ENCODE results near the gene PLIN5. TPM values are rescaled to one million over a fixed set of nuclear protein-coding genes. Genes with fewer than 3 reads are reported as not detected.

The PLIN5 gene
- total RNA-seq, 2 experiments from 2014 or later: not detected

- Mint-ChIP-seq H3K36me3 (ENCODE audit: low read depth) (no peaks in the 10 kb centered on the region), H3K9me3 (no peaks in the 10 kb centered on the region), H3K4me3 (no peak overlapping the region), H3K27ac (no peak overlapping the region), H3K27me3 (no peaks in the 10 kb centered on the region), H3K4me1 (no peaks in the 10 kb centered on the region)
- peak; percentile 22 for DNase-seq
- CTCF ChIA-PET: interaction anchor here (0.6 to 2.5 kb wide), 4 partner anchors 9 to 557 kb away, joined by 3 to 6 read pairs (median 4); partner anchors contain the start of gene FEM1A
- POLR2A ChIA-PET: no interaction called here
Measured at GRCh38 chr19:4557971-4558941, 23.2 kb upstream of the PLIN5 start.

GRCh38 chr19:4557144-4557970 lies 22.3 kb upstream of the PLIN5 start:
- Mint-ChIP-seq H3K9me3 (no peaks in the 10 kb centered on the region), H3K4me1 (no peaks in the 10 kb centered on the region), H3K4me3 (no peak overlapping the region), H3K36me3 (ENCODE audit: low read depth) (no peaks in the 10 kb centered on the region), H3K27ac (no peak overlapping the region), H3K27me3 (no peaks in the 10 kb centered on the region)
- ChIA-PET CTCF (interaction anchor here (2.5 kb wide), 1 partner anchor 10 kb away, joined by 6 read pairs; no protein-coding TSS in a partner anchor), POLR2A (no interaction called here)
- peak; percentile 22 for DNase-seq

GRCh38 chr19:4556597-4557127 lies 21.6 kb upstream of the PLIN5 start:
- Mint-ChIP-seq H3K36me3 (ENCODE audit: low read depth) (no peaks in the 10 kb centered on the region), H3K4me3 (no peak overlapping the region), H3K27ac (no peak overlapping the region), H3K27me3 (no peaks in the 10 kb centered on the region), H3K4me1 (no peaks in the 10 kb centered on the region), H3K9me3 (no peaks in the 10 kb centered on the region)
- DNase-seq: peak; percentile 14
- CTCF ChIA-PET: interaction anchor here (1.4 to 2.5 kb wide), 2 partner anchors 11 to 21 kb away, joined by 3 to 6 read pairs; no protein-coding TSS in a partner anchor
- POLR2A ChIA-PET: no interaction called here

GRCh38 chr19:4555657-4556561 lies 20.9 kb upstream of the PLIN5 start:
- Mint-ChIP-seq H3K4me1 (no peaks in the 10 kb centered on the region), H3K27ac (no peak overlapping the region), H3K36me3 (ENCODE audit: low read depth) (no peaks in the 10 kb centered on the region), H3K9me3 (no peaks in the 10 kb centered on the region), H3K4me3 (no peak overlapping the region), H3K27me3 (no peaks in the 10 kb centered on the region)
- ChIA-PET CTCF (interaction anchor here (1.0 to 2.5 kb wide), 3 partner anchors 12 to 20 kb away, joined by 3 to 6 read pairs (median 3); partner anchors contain the start of gene LRG1), POLR2A (no interaction called here)
- DNase-seq: no peak

- H3K27ac Mint-ChIP-seq: no peak overlapping the region
- no peak for DNase-seq
- no peaks in the 10 kb centered on the region for H3K9me3 Mint-ChIP-seq
- H3K4me3 Mint-ChIP-seq: no peak overlapping the region
- POLR2A ChIA-PET: no interaction called here
- H3K36me3 Mint-ChIP-seq (ENCODE audit: low read depth): no peaks in the 10 kb centered on the region
- H3K27me3 Mint-ChIP-seq: no peaks in the 10 kb centered on the region
- no peaks in the 10 kb centered on the region for H3K4me1 Mint-ChIP-seq
- CTCF ChIA-PET: interaction anchor here (1.0 kb wide), 1 partner anchor 15 kb away, joined by 3 read pairs; the partner anchor contains the start of gene LRG1
Measured at GRCh38 chr19:4554717-4555116, 19.7 kb upstream of the PLIN5 start.

- Mint-ChIP-seq H3K4me1 (no peaks in the 10 kb centered on the region), H3K27me3 (no peaks in the 10 kb centered on the region), H3K27ac (no peak overlapping the region), H3K9me3 (no peaks in the 10 kb centered on the region), H3K36me3 (ENCODE audit: low read depth) (no peaks in the 10 kb centered on the region), H3K4me3 (no peak overlapping the region)
- ChIA-PET POLR2A (no interaction called here), CTCF (no interaction called here)
- no peak for DNase-seq
Measured at GRCh38 chr19:4553775-4554174, 18.8 kb upstream of the PLIN5 start.

- DNase-seq: no peak
- Mint-ChIP-seq H3K36me3 (ENCODE audit: low read depth) (no peaks in the 10 kb centered on the region), H3K9me3 (no peaks in the 10 kb centered on the region), H3K27ac (no peak overlapping the region), H3K4me3 (no peak overlapping the region), H3K4me1 (no peaks in the 10 kb centered on the region), H3K27me3 (no peaks in the 10 kb centered on the region)
- CTCF ChIA-PET: no interaction called here
- POLR2A ChIA-PET: no interaction called here
Measured at GRCh38 chr19:4553092-4553695, 18.2 kb upstream of the PLIN5 start.

GRCh38 chr19:4552525-4552819 lies 17.4 kb upstream of the PLIN5 start:
- no peak for DNase-seq
- no peak overlapping the region for H3K4me3 Mint-ChIP-seq
- no peak overlapping the region for H3K27ac Mint-ChIP-seq
- H3K36me3 Mint-ChIP-seq (ENCODE audit: low read depth): no peaks in the 10 kb centered on the region
- CTCF ChIA-PET: no interaction called here
- no peaks in the 10 kb centered on the region for H3K27me3 Mint-ChIP-seq
- POLR2A ChIA-PET: no interaction called here
- H3K9me3 Mint-ChIP-seq: no peaks in the 10 kb centered on the region
- no peaks in the 10 kb centered on the region for H3K4me1 Mint-ChIP-seq

GRCh38 chr19:4550479-4551050 lies 15.5 kb upstream of the PLIN5 start:
- ChIA-PET POLR2A (no interaction called here), CTCF (no interaction called here)
- no peak for DNase-seq
- no peaks in the 10 kb centered on the region for H3K4me1 Mint-ChIP-seq
- no peak overlapping the region for H3K27ac Mint-ChIP-seq
- H3K4me3 Mint-ChIP-seq: no peak overlapping the region
- H3K36me3 Mint-ChIP-seq (ENCODE audit: low read depth): no peaks in the 10 kb centered on the region
- no peaks in the 10 kb centered on the region for H3K9me3 Mint-ChIP-seq
- no peaks in the 10 kb centered on the region for H3K27me3 Mint-ChIP-seq

- ChIA-PET POLR2A (no interaction called here), CTCF (no interaction called here)
- H3K9me3 Mint-ChIP-seq: no peaks in the 10 kb centered on the region
- no peaks in the 10 kb centered on the region for H3K4me1 Mint-ChIP-seq
- no peak overlapping the region for H3K27ac Mint-ChIP-seq
- no peak overlapping the region for H3K4me3 Mint-ChIP-seq
- no peaks in the 10 kb centered on the region for H3K27me3 Mint-ChIP-seq
- H3K36me3 Mint-ChIP-seq (ENCODE audit: low read depth): no peaks in the 10 kb centered on the region
- no peak for DNase-seq
Measured at GRCh38 chr19:4550018-4550417, 15.0 kb upstream of the PLIN5 start.

- H3K27me3 Mint-ChIP-seq: no peaks in the 10 kb centered on the region
- no peak overlapping the region for H3K27ac Mint-ChIP-seq
- no peaks in the 10 kb centered on the region for H3K36me3 Mint-ChIP-seq (ENCODE audit: low read depth)
- H3K9me3 Mint-ChIP-seq: no peaks in the 10 kb centered on the region
- DNase-seq: no peak
- POLR2A ChIA-PET: interaction anchor here (0.7 kb wide), 1 partner anchor 972 kb away, joined by 4 read pairs; no protein-coding TSS in a partner anchor
- CTCF ChIA-PET: interaction anchor here (0.7 to 1.4 kb wide), 2 partner anchors 19 to 88 kb away, joined by 3 to 7 read pairs; no protein-coding TSS in a partner anchor
- H3K4me1 Mint-ChIP-seq: no peaks in the 10 kb centered on the region
- H3K4me3 Mint-ChIP-seq: no peak overlapping the region
Measured at GRCh38 chr19:4548238-4548584, 13.2 kb upstream of the PLIN5 start.
